ENCODE results near the gene CYP4V2.
A peak's percentile ranks its signal among the peaks of the same experiment; 100 is the strongest.

CYP4V2 gene

GRCh38 chr4:186201535-186202230 lies 10.3 kb downstream of the CYP4V2 start:
- H4K8ac ChIP-seq (ENCODE audit: low read depth, low read length), result no peak overlapping the region
- no CpG with 5 or more reads among the region's 9 CpGs for WGBS, 2 donors (ENCODE audit: extremely low coverage in 2 of 2, insufficient read length in 2 of 2, insufficient replicate concordance in 1 of 2)
- peaks cover 0 to 2% (median 0%) of the 10 kb centered on the region in 3 experiments for H3K27me3 ChIP-seq (ENCODE audit: control insufficient read depth in 3 of 3, insufficient read depth in 3 of 3, low read depth in 1 of 3, low read length in 3 of 3)
- no peak overlapping the region for H3K14ac ChIP-seq (ENCODE audit: low read length)
- H3K79me1 ChIP-seq (ENCODE audit: low read depth, low read length), result no peaks in the 10 kb centered on the region
- H3K23ac ChIP-seq (ENCODE audit: low read depth, low read length, poor library complexity), result no peak overlapping the region
- no peak overlapping the region for H3K27ac ChIP-seq (replicated peaks; ENCODE audit: low read length)
- no peak overlapping the region for H2BK120ac ChIP-seq (ENCODE audit: low read depth, low read length)
- no peak overlapping the region for H3K4me3 ChIP-seq (ENCODE audit: low read length in 2 of 2)
- H3K36me3 ChIP-seq (replicated peaks in 1 of 2; ENCODE audit: control insufficient read depth in 2 of 2, insufficient read depth in 2 of 2, low read length in 2 of 2), result peaks cover 0 to 3% of the 10 kb centered on the region in 2 donors
- H3K4me1 ChIP-seq (ENCODE audit: control insufficient read depth in 2 of 2, insufficient read depth in 1 of 2, low read depth in 1 of 2, low read length in 2 of 2), result peaks cover 0 to 5% of the 10 kb centered on the region in 2 donors
- H3K18ac ChIP-seq (ENCODE audit: low read length), result no peak overlapping the region
- H2BK5ac ChIP-seq (ENCODE audit: low read length), result no peak overlapping the region
- H3K9me3 ChIP-seq (replicated peaks in 1 of 2; ENCODE audit: control insufficient read depth in 2 of 2, insufficient read depth in 1 of 2, low read depth in 1 of 2, low read length in 2 of 2), result peaks cover 0 to 7% of the 10 kb centered on the region in 2 donors
- DNase-seq (ENCODE audit: low spot score), result peak; percentile 9
- no peak overlapping the region for H3K4me2 ChIP-seq (ENCODE audit: insufficient read depth, low read length, poor library complexity, severe bottlenecking)
- H4K91ac ChIP-seq (ENCODE audit: low read depth, low read length, poor library complexity), result no peak overlapping the region
- H3K9ac ChIP-seq (ENCODE audit: low read depth, low read length, poor library complexity), result no peak overlapping the region
- no peak overlapping the region for H3K4ac ChIP-seq (ENCODE audit: low read length)
- no peak overlapping the region for H2AK5ac ChIP-seq (ENCODE audit: low read depth, low read length)
- H2BK15ac ChIP-seq (ENCODE audit: low read length), result no peak overlapping the region
- H2AFZ ChIP-seq (ENCODE audit: low read length), result no peak overlapping the region
- no peak overlapping the region for H2BK12ac ChIP-seq (ENCODE audit: low read length)

- H3K18ac ChIP-seq (ENCODE audit: low read length), result no peak overlapping the region
- no peak for DNase-seq (ENCODE audit: low spot score)
- no peak overlapping the region for H2BK12ac ChIP-seq (ENCODE audit: low read length)
Measured at GRCh38 chr4:186202490-186203140, 11.2 kb downstream of the CYP4V2 start.

DNA sequence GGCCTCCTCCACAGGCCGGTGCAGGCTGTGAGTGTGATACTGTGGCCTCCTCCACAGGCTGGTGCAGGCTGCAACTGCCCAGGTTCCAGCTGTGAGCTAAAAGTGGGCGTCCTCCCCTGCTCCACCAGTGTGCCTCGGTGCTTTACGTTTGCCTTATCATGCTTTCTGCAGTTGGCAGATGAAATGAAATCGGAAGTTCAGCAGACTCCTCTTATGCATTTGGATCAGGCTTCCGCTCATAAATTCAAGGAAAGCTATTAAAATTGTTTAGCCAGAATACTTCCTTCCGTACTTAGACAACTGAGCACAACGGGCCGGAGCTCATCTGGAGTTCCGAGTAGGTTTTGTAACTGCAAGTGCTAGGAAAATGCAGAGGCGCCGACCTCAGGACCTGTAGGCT lies 12.0 kb downstream of the CYP4V2 start:
- Histone ChIP-seq H3K4me1 (ENCODE audit: control insufficient read depth in 2 of 2, insufficient read depth in 1 of 2, low read depth in 1 of 2, low read length in 2 of 2) (peaks cover 0 to 5% of the 10 kb centered on the region in 2 donors), H3K23ac (ENCODE audit: low read depth, low read length, poor library complexity) (no peak overlapping the region), H3K36me3 (replicated peaks in 1 of 2; ENCODE audit: control insufficient read depth in 2 of 2, insufficient read depth in 2 of 2, low read length in 2 of 2) (peaks cover 0 to 3% of the 10 kb centered on the region in 2 donors), H2BK120ac (ENCODE audit: low read depth, low read length) (no peak overlapping the region), H3K4me2 (ENCODE audit: insufficient read depth, low read length, poor library complexity, severe bottlenecking) (no peak overlapping the region), H2BK15ac (ENCODE audit: low read length) (no peak overlapping the region), H3K27me3 (ENCODE audit: control insufficient read depth in 3 of 3, insufficient read depth in 3 of 3, low read depth in 1 of 3, low read length in 3 of 3) (peaks cover 0 to 2% (median 0%) of the 10 kb centered on the region in 3 experiments), H3K27ac (replicated peaks; ENCODE audit: low read length) (no peak overlapping the region), H2AFZ (ENCODE audit: low read length) (no peak overlapping the region), H3K4ac (ENCODE audit: low read length) (no peak overlapping the region), H3K9me3 (replicated peaks in 1 of 2; ENCODE audit: control insufficient read depth in 2 of 2, insufficient read depth in 1 of 2, low read depth in 1 of 2, low read length in 2 of 2) (peaks cover 0 to 7% of the 10 kb centered on the region in 2 donors), H3K14ac (ENCODE audit: low read length) (no peak overlapping the region), H4K8ac (ENCODE audit: low read depth, low read length) (no peak overlapping the region), H4K91ac (ENCODE audit: low read depth, low read length, poor library complexity) (no peak overlapping the region), H2BK5ac (ENCODE audit: low read length) (no peak overlapping the region), H3K4me3 (ENCODE audit: low read length in 2 of 2) (no peak overlapping the region), H3K18ac (ENCODE audit: low read length) (peak overlapping the region; percentile 70), H2AK5ac (ENCODE audit: low read depth, low read length) (peak overlapping the region; percentile 70), H2BK12ac (ENCODE audit: low read length) (no peak overlapping the region), H3K9ac (ENCODE audit: low read depth, low read length, poor library complexity) (peak overlapping the region; percentile 80), H3K79me1 (ENCODE audit: low read depth, low read length) (no peaks in the 10 kb centered on the region)
- no peak for DNase-seq (ENCODE audit: low spot score)
- WGBS, 2 donors (ENCODE audit: extremely low coverage in 2 of 2, insufficient read length in 2 of 2, insufficient replicate concordance in 1 of 2), result no CpG with 5 or more reads among the region's 12 CpGs

More at GRCh38 chr4:186202490-186203140, 11.2 kb downstream of the CYP4V2 start:
- Histone ChIP-seq H3K4me1 (ENCODE audit: control insufficient read depth in 2 of 2, insufficient read depth in 1 of 2, low read depth in 1 of 2, low read length in 2 of 2) (peaks cover 0 to 5% of the 10 kb centered on the region in 2 donors), H3K4me3 (ENCODE audit: low read length in 2 of 2) (peak overlapping the region in 1 of 2 donors; percentile 42), H3K27me3 (ENCODE audit: control insufficient read depth in 3 of 3, insufficient read depth in 3 of 3, low read depth in 1 of 3, low read length in 3 of 3) (peaks cover 0 to 2% (median 0%) of the 10 kb centered on the region in 3 experiments), H2BK120ac (ENCODE audit: low read depth, low read length) (no peak overlapping the region), H3K27ac (replicated peaks; ENCODE audit: low read length) (no peak overlapping the region), H3K4me2 (ENCODE audit: insufficient read depth, low read length, poor library complexity, severe bottlenecking) (no peak overlapping the region), H2AK5ac (ENCODE audit: low read depth, low read length) (no peak overlapping the region), H3K9me3 (replicated peaks in 1 of 2; ENCODE audit: control insufficient read depth in 2 of 2, insufficient read depth in 1 of 2, low read depth in 1 of 2, low read length in 2 of 2) (peaks cover 0 to 7% of the 10 kb centered on the region in 2 donors), H3K36me3 (replicated peaks in 1 of 2; ENCODE audit: control insufficient read depth in 2 of 2, insufficient read depth in 2 of 2, low read length in 2 of 2) (peaks cover 0 to 3% of the 10 kb centered on the region in 2 donors), H3K9ac (ENCODE audit: low read depth, low read length, poor library complexity) (no peak overlapping the region), H3K14ac (ENCODE audit: low read length) (no peak overlapping the region), H3K79me1 (ENCODE audit: low read depth, low read length) (no peaks in the 10 kb centered on the region), H4K8ac (ENCODE audit: low read depth, low read length) (no peak overlapping the region), H4K91ac (ENCODE audit: low read depth, low read length, poor library complexity) (peak overlapping the region; percentile 50), H2BK15ac (ENCODE audit: low read length) (no peak overlapping the region), H2AFZ (ENCODE audit: low read length) (no peak overlapping the region), H2BK5ac (ENCODE audit: low read length) (no peak overlapping the region), H3K23ac (ENCODE audit: low read depth, low read length, poor library complexity) (no peak overlapping the region), H3K4ac (ENCODE audit: low read length) (no peak overlapping the region)
- WGBS, 2 donors (ENCODE audit: extremely low coverage in 2 of 2, insufficient read length in 2 of 2, insufficient replicate concordance in 1 of 2), result no CpG with 5 or more reads among the region's 8 CpGs

DNA sequence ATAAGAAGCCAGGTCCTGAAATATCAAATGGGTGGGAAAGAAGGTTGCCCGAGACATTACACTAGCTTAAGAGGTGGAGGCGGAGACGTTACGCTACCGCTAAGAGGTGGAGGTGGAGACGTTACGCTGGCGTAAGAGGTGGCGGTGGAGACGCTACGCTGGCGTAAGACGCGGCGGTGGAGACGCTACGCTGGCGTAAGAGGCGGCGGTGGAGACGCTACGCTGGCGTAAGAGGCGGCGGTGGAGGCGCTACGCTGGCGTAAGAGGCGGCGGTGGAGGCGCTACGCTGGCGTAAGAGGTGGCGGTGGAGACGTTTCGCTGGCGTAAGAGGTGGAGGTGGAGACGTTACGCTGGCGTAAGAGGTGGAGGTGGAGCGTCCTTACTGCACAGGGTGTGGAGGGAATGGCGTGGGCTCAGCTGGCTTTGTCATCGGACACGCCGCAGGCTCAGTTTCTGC lies 12.8 kb downstream of the CYP4V2 start:
- H4K8ac ChIP-seq (ENCODE audit: low read depth, low read length), result no peak overlapping the region
- no peaks in the 10 kb centered on the region for H3K79me1 ChIP-seq (ENCODE audit: low read depth, low read length)
- H3K4ac ChIP-seq (ENCODE audit: low read length), result no peak overlapping the region
- no peak overlapping the region for H2BK12ac ChIP-seq (ENCODE audit: low read length)
- no peak overlapping the region for H3K14ac ChIP-seq (ENCODE audit: low read length)
- no peak overlapping the region for H3K23ac ChIP-seq (ENCODE audit: low read depth, low read length, poor library complexity)
- no peak overlapping the region for H3K27ac ChIP-seq (replicated peaks; ENCODE audit: low read length)
- no peak overlapping the region for H2BK120ac ChIP-seq (ENCODE audit: low read depth, low read length)
- H3K4me2 ChIP-seq (ENCODE audit: insufficient read depth, low read length, poor library complexity, severe bottlenecking), result no peak overlapping the region
- H3K4me3 ChIP-seq (ENCODE audit: low read length in 2 of 2), result no peak overlapping the region
- H2AFZ ChIP-seq (ENCODE audit: low read length), result no peak overlapping the region
- DNase-seq (ENCODE audit: low spot score), result no peak
- no peak overlapping the region for H2BK15ac ChIP-seq (ENCODE audit: low read length)
- peaks cover 4 to 10% of the 10 kb centered on the region in 2 donors for H3K9me3 ChIP-seq (replicated peaks in 1 of 2; ENCODE audit: control insufficient read depth in 2 of 2, insufficient read depth in 1 of 2, low read depth in 1 of 2, low read length in 2 of 2)
- no CpG with 5 or more reads among the region's 45 CpGs for WGBS, 2 donors (ENCODE audit: extremely low coverage in 2 of 2, insufficient read length in 2 of 2, insufficient replicate concordance in 1 of 2)
- H4K91ac ChIP-seq (ENCODE audit: low read depth, low read length, poor library complexity), result no peak overlapping the region
- peaks cover 0 to 3% of the 10 kb centered on the region in 2 donors for H3K36me3 ChIP-seq (replicated peaks in 1 of 2; ENCODE audit: control insufficient read depth in 2 of 2, insufficient read depth in 2 of 2, low read length in 2 of 2)
- H2BK5ac ChIP-seq (ENCODE audit: low read length), result no peak overlapping the region
- no peak overlapping the region for H3K9ac ChIP-seq (ENCODE audit: low read depth, low read length, poor library complexity)
- peaks cover 0 to 2% (median 0%) of the 10 kb centered on the region in 3 experiments for H3K27me3 ChIP-seq (ENCODE audit: control insufficient read depth in 3 of 3, insufficient read depth in 3 of 3, low read depth in 1 of 3, low read length in 3 of 3)
- H3K4me1 ChIP-seq (ENCODE audit: control insufficient read depth in 2 of 2, insufficient read depth in 1 of 2, low read depth in 1 of 2, low read length in 2 of 2), result peaks cover 0 to 5% of the 10 kb centered on the region in 2 donors
- no peak overlapping the region for H3K18ac ChIP-seq (ENCODE audit: low read length)
- no peak overlapping the region for H2AK5ac ChIP-seq (ENCODE audit: low read depth, low read length)

All from neuronal stem cell (in vitro differentiated cells).